Pancreas (tissue), 10 donors: Measurements from ENCODE around the gene ATPAF2. TPM values are rescaled to one million over a fixed set of nuclear protein-coding genes. Genes with fewer than 3 reads are reported as not detected.

Experiments
- ATAC-seq, 4 donors: fragments of 200-7000 bp; cut with Tn5 transposase; one replicate each; pipeline versions ENCODE4 v1.8.0 to v1.9.1; 2020; ENCODE audit warnings: mild to moderate bottlenecking in 4 of 4, moderate library complexity in 4 of 4
- DNase-seq, 6 donors: peaks; one replicate each; pipeline ENCODE4 v3.0.0-alpha.2; 2020
- FAIRE-seq: peaks from 2 replicates; lab custom pipeline; 2012; peaks lifted over from hg19 to GRCh38; lab: Jason Lieb, UNC
- H3K27ac ChIP-seq, 4 donors: fragments of 200-600 bp; sonication (generic); 1 replicate in 3 of 4; 2 replicates in 1 of 4; pipeline versions ENCODE4 v1.5.0 to v1.8.0; 2020
- H3K27me3 ChIP-seq, 4 donors: fragments of 200-600 bp; one replicate each; pipeline ENCODE4 v1.8.0; 2021
- H3K36me3 ChIP-seq, 3 donors: fragments of 200-600 bp; sonication (generic) in 1 of 3; one replicate each; pipeline versions ENCODE4 v1.5.0 to v1.8.0; 2020 to 2021
- H3K4me1 ChIP-seq, 3 donors: fragments of 200-600 bp; one replicate each; pipeline ENCODE4 v1.8.0; 2021
- H3K4me3 ChIP-seq, 4 donors: fragments of 200-600 bp; sonication (generic) in 2 of 4; one replicate each; pipeline versions ENCODE4 v1.5.0 to v1.8.0; 2020 to 2021
- H3K9me3 ChIP-seq, 4 donors: fragments of 200-600 bp; one replicate each; pipeline ENCODE4 v1.8.0; 2021
- CTCF ChIP-seq, 4 donors: fragments of 200-600 bp; sonication (generic) in 3 of 4; IDR thresholded peaks; one replicate each; pipeline versions ENCODE4 v1.5.0 to v1.8.0; 2021; ENCODE audit warnings: antibody characterized with exemption in 4 of 4
- WGBS, 2 donors: extraction: QIAGEN DNeasy Blood & Tissue Kit; methylation state at CpG; one replicate each; pipeline ENCODE4 v1.1.7; 2013; 5-methylcytosine and 5-hydroxymethylcytosine counted together
- intact Hi-C, 3 donors: fragments of 100-400 bp; cut with DNase I; formaldehyde crosslinking; loops; one replicate each; pipeline versions ENCODE4 v1.11.1 to v1.14.2; 2022
- polyA plus RNA-seq, 2 donors: library from polyadenylated mRNA; stranded (reverse); fragments of 200-250 nt; gene quantifications; one replicate each; pipeline ENCODE4 v1.2.3, GENCODE V29; 2013
- total RNA-seq, 6 donors: library from RNA; stranded (reverse); fragmentation: NEBNext Ultra II Directional in 4 of 6; extraction: Animal tissue kit (Norgen Biotek cat#: 25700) in 4 of 6; gene quantifications; one replicate each; pipeline versions ENCODE4 v1.2.1 to v1.2.4, GENCODE V29; 2021 to 2023
- donor health status: healthy with polysubstance abuse.
- donor health status: DM: no; HTN: no; CAD: no; lungs with moderate emphysema.
- donor health status: DM: no; HTN: no; CAD: no.
- donor health status: control.
- donor health status: control.
- donor health status: Bipolar disorder and iron deficiency.
- donor health status: DM: yes; HTN: yes; CAD: no.
- donor health status: DM: no; HTN: no; CAD: no.
- donor health status: DM: no; HTN: no; CAD: no.
- donor health status: DM: yes; HTN: yes; CAD: no.

Gene ATPAF2
- total and polyA plus RNA-seq, 8 donors: 7.3 to 18.4 (median 12.1) TPM

GRCh38 chr17:17990282-17990681 lies 48.7 kb downstream of the ATPAF2 start:
- 83 to 90% methylated on average over 2 of the region's 2 CpGs for WGBS, 2 donors
- no peak for TF ChIP-seq CTCF (IDR thresholded peaks at IDR 0.05)
- intact Hi-C loops: no loop called here
- Histone ChIP-seq H3K27ac (no peak overlapping the region), H3K9me3 (no peaks in the 10 kb centered on the region), H3K36me3 (no peaks in the 10 kb centered on the region), H3K4me1 (no peaks in the 10 kb centered on the region), H3K27me3 (no peaks in the 10 kb centered on the region), H3K4me3 (no peak overlapping the region)
- FAIRE-seq: no peak
- no peak for DNase-seq
- ATAC-seq: no peak

GRCh38 chr17:17989618-17990017 lies 49.4 kb downstream of the ATPAF2 start:
- H3K4me3 ChIP-seq: no peak overlapping the region
- FAIRE-seq (no peak), ATAC-seq (no peak), DNase-seq (no peak)
- no peaks in the 10 kb centered on the region for H3K9me3 ChIP-seq
- TF ChIP-seq CTCF (IDR thresholded peaks at IDR 0.05): no peak
- H3K4me1 ChIP-seq: no peaks in the 10 kb centered on the region
- 79 to 85% methylated on average over 10 of the region's 10 CpGs for WGBS, 2 donors
- no peaks in the 10 kb centered on the region for H3K27me3 ChIP-seq
- H3K36me3 ChIP-seq: no peaks in the 10 kb centered on the region
- H3K27ac ChIP-seq: no peak overlapping the region
- intact Hi-C loops: no loop called here

GRCh38 chr17:17989081-17989480 lies 49.9 kb downstream of the ATPAF2 start:
- Histone ChIP-seq H3K4me3 (no peak overlapping the region), H3K4me1 (no peaks in the 10 kb centered on the region), H3K27ac (no peak overlapping the region), H3K27me3 (no peaks in the 10 kb centered on the region), H3K9me3 (no peaks in the 10 kb centered on the region), H3K36me3 (no peaks in the 10 kb centered on the region)
- TF ChIP-seq CTCF (IDR thresholded peaks at IDR 0.05): no peak
- FAIRE-seq: no peak
- DNase-seq: no peak
- intact Hi-C loops: no loop called here
- ATAC-seq: no peak
- 88 to 89% methylated on average over 9 of the region's 9 CpGs for WGBS, 2 donors

GRCh38 chr17:17988427-17988945 lies 50.5 kb downstream of the ATPAF2 start:
- intact Hi-C loops: no loop called here
- DNase-seq: no peak
- H3K4me3 ChIP-seq: no peak overlapping the region
- WGBS, 2 donors: 82 to 90% methylated on average over 7 of the region's 7 CpGs
- H3K36me3 ChIP-seq: no peaks in the 10 kb centered on the region
- FAIRE-seq: no peak
- ATAC-seq: no peak
- no peak for TF ChIP-seq CTCF (IDR thresholded peaks at IDR 0.05)
- no peaks in the 10 kb centered on the region for H3K9me3 ChIP-seq
- H3K27ac ChIP-seq: no peak overlapping the region
- H3K27me3 ChIP-seq: no peaks in the 10 kb centered on the region
- no peaks in the 10 kb centered on the region for H3K4me1 ChIP-seq

GRCh38 chr17:17987901-17988300 lies 51.1 kb downstream of the ATPAF2 start:
- WGBS, 2 donors: 73 to 76% methylated on average over 14 of the region's 14 CpGs
- no peak overlapping the region for H3K27ac ChIP-seq
- H3K36me3 ChIP-seq: no peaks in the 10 kb centered on the region
- H3K27me3 ChIP-seq: no peaks in the 10 kb centered on the region
- no peaks in the 10 kb centered on the region for H3K4me1 ChIP-seq
- no peaks in the 10 kb centered on the region for H3K9me3 ChIP-seq
- ATAC-seq: no peak
- H3K4me3 ChIP-seq: no peak overlapping the region
- TF ChIP-seq CTCF (IDR thresholded peaks at IDR 0.05): no peak
- DNase-seq: no peak
- intact Hi-C loops: no loop called here
- FAIRE-seq: no peak
